Right lobe of liver (tissue), 6 donors: ENCODE measurements around the gene ACAP3. TPM values are rescaled to one million over a fixed set of nuclear protein-coding genes. Genes with fewer than 3 reads are reported as not detected.
"Not testable (repeated sequence)": the region's sequence is repeated elsewhere in the genome, so short reads cannot be mapped to it uniquely, and the experiment has no call there.

Source experiments
- ATAC-seq, 4 donors: fragments of 200-7000 bp; cut with Tn5 transposase; one replicate each; pipeline ENCODE4 v1.9.1; 2020; ENCODE audit warnings: mild to moderate bottlenecking in 4 of 4, moderate library complexity in 4 of 4
- DNase-seq, 3 donors: peaks; one replicate each; pipeline ENCODE4 v3.0.0-alpha.2; 2020
- H3K27ac ChIP-seq, 3 donors: fragments of 200-600 bp; one replicate each; pipeline ENCODE4 v1.8.0; 2022
- H3K27me3 ChIP-seq, 2 donors: fragments of 200-600 bp; one replicate each; pipeline ENCODE4 v1.8.0; 2022
- H3K36me3 ChIP-seq, 4 donors: fragments of 200-600 bp; sonication (generic) in 1 of 4; one replicate each; pipeline versions ENCODE4 v1.5.1 to v1.8.0; 2017 to 2022; ENCODE audit warnings: control low read depth in 1 of 4
- H3K4me1 ChIP-seq, 4 donors: fragments of 200-600 bp; sonication (generic) in 1 of 4; one replicate each; pipeline versions ENCODE4 v1.5.1 to v1.8.0; 2017 to 2022; ENCODE audit warnings: control low read depth in 1 of 4
- H3K4me3 ChIP-seq, 3 donors: fragments of 200-600 bp; one replicate each; pipeline ENCODE4 v1.8.0; 2022
- H3K9me3 ChIP-seq, 4 donors: fragments of 200-600 bp; sonication (generic) in 1 of 4; one replicate each; pipeline versions ENCODE4 v1.5.1 to v1.8.0; 2017 to 2022; ENCODE audit warnings: control low read depth in 1 of 4
- CTCF ChIP-seq, 4 donors: fragments of 200-600 bp in 3 of 4; fragments of 450-650 bp in 1 of 4; IDR thresholded peaks; one replicate each; pipeline versions ENCODE4 v1.5.1 to v1.8.0; 2016 to 2022; ENCODE audit warnings: antibody characterized with exemption in 4 of 4, mild to moderate bottlenecking in 2 of 4
- POLR2A ChIP-seq: fragments of 450-650 bp; IDR thresholded peaks from one replicate; pipeline ENCODE4 v1.6.1; 2017; ENCODE audit warnings: antibody characterized with exemption, mild to moderate bottlenecking
- WGBS: methylation state at CpG from one replicate; pipeline ENCODE4 v1.1.6; 2018; ENCODE audit warnings: low coverage, low lambda C conversion rate; ENCODE audit not compliant: insufficient coverage; ENCODE audit errors: missing lambda C conversion rate; 5-methylcytosine and 5-hydroxymethylcytosine counted together
- intact Hi-C, 2 donors: fragments of 100-400 bp; cut with DNase I; formaldehyde crosslinking; loops; one replicate each; pipeline versions ENCODE4 v1.11.2 to v1.14.1; 2022
- total RNA-seq, 6 experiments: library from RNA; depleted of rRNA in 2 of 6; stranded (reverse); fragments of >200 nt in 2 of 6; fragmentation: NEBNext Ultra II Directional in 3 of 6; extraction: Animal tissue kit (Norgen Biotek cat#: 25700) in 3 of 6; gene quantifications; one replicate each; pipeline versions ENCODE4 v1.1.0 to v1.2.4, GENCODE V29; 2016 to 2023
- donor health status: DM: no; HTN: yes; CAD: no.
- donor health status: DM: no; HTN: no; CAD: no.
- donor health status: DM: no; HTN: no; CAD: no.
- donor health status: DM: no; HTN: yes; CAD: no.
- donor health status: DM: no; HTN: yes; CAD: no.

ACAP3 gene
- total RNA-seq, 6 experiments from 2014 or later: 20.1 to 28.0 (median 22.0) TPM

GRCh38 chr1:1317420-1317819, 9.7 kb upstream of the ACAP3 start:
- DNase-seq: no peak
- Histone ChIP-seq H3K27me3 (no peaks in the 10 kb centered on the region), H3K4me1 (peaks cover 0 to 18% (median 0%) of the 10 kb centered on the region in 4 donors), H3K36me3 (peaks cover 0 to 31% (median 15%) of the 10 kb centered on the region in 4 donors), H3K9me3 (no peaks in the 10 kb centered on the region), H3K4me3 (no peak overlapping the region), H3K27ac (no peak overlapping the region)
- no peak for TF ChIP-seq CTCF (IDR thresholded peaks at IDR 0.05)
- TF ChIP-seq POLR2A: no peak
- no peak for ATAC-seq
- intact Hi-C loops: no loop called here
- 90% methylated on average over 6 of the region's 6 CpGs for WGBS

- H3K27me3 ChIP-seq, DNase-seq, H3K27ac ChIP-seq, intact Hi-C loops, H3K4me3 ChIP-seq, ATAC-seq, H3K9me3 ChIP-seq: not testable (repeated sequence)
- Histone ChIP-seq H3K36me3 (peaks cover 0 to 43% (median 15%) of the 10 kb centered on the region in 4 donors), H3K4me1 (peaks cover 0 to 18% (median 0%) of the 10 kb centered on the region in 4 donors)
- WGBS: 83% methylated on average over 6 of the region's 8 CpGs
Measured at GRCh38 chr1:1316199-1316598, 8.5 kb upstream of the ACAP3 start.

- no peak for TF ChIP-seq CTCF (IDR thresholded peaks at IDR 0.05)
- TF ChIP-seq POLR2A: no peak
- no peak for DNase-seq
- no peaks in the 10 kb centered on the region for H3K27me3 ChIP-seq
- no peak overlapping the region for H3K4me3 ChIP-seq
- peaks cover 0 to 47% (median 15%) of the 10 kb centered on the region in 4 donors for H3K36me3 ChIP-seq
- peaks cover 0 to 18% (median 0%) of the 10 kb centered on the region in 4 donors for H3K4me1 ChIP-seq
- no peak overlapping the region for H3K27ac ChIP-seq
- H3K9me3 ChIP-seq: no peaks in the 10 kb centered on the region
- 75% methylated on average over 21 of the region's 26 CpGs for WGBS
- ATAC-seq: no peak
- intact Hi-C loops: no loop called here
Measured at GRCh38 chr1:1315435-1315954, 7.8 kb upstream of the ACAP3 start.

- Histone ChIP-seq H3K27me3 (no peaks in the 10 kb centered on the region), H3K4me1 (peaks cover 0 to 18% (median 0%) of the 10 kb centered on the region in 4 donors), H3K27ac (no peak overlapping the region), H3K9me3 (no peaks in the 10 kb centered on the region), H3K4me3 (no peak overlapping the region), H3K36me3 (peaks cover 0 to 47% (median 13%) of the 10 kb centered on the region in 4 donors)
- 75% methylated on average over 4 of the region's 23 CpGs for WGBS
- intact Hi-C loops: no loop called here
- ATAC-seq (no peak), DNase-seq (no peak)
- TF ChIP-seq CTCF (IDR thresholded peaks at IDR 0.05) (no peak), POLR2A (no peak)
Measured at GRCh38 chr1:1314678-1315335, 7.1 kb upstream of the ACAP3 start.

GRCh38 chr1:1314237-1314586, 6.5 kb upstream of the ACAP3 start:
- Histone ChIP-seq H3K36me3 (peaks cover 0 to 47% (median 13%) of the 10 kb centered on the region in 4 donors), H3K27me3 (no peaks in the 10 kb centered on the region), H3K27ac (no peak overlapping the region), H3K4me1 (peaks cover 0 to 19% (median 2%) of the 10 kb centered on the region in 4 donors), H3K9me3 (no peaks in the 10 kb centered on the region), H3K4me3 (no peak overlapping the region)
- DNase-seq (no peak), ATAC-seq (no peak)
- WGBS: 87% methylated on average over 9 of the region's 15 CpGs
- intact Hi-C loops: no loop called here
- TF ChIP-seq POLR2A (no peak), CTCF (IDR thresholded peaks at IDR 0.05) (no peak)
